Peyer's patch (tissue), 4 donors: ENCODE measurements around the gene SFI1. TPM values are rescaled to one million over a fixed set of nuclear protein-coding genes. Genes with fewer than 3 reads are reported as not detected.

Source experiments
- DNase-seq, 3 donors: peaks; one replicate each; pipeline ENCODE4 v3.0.0-alpha.2; 2017 to 2019
- H3K27ac ChIP-seq, 4 donors: fragments of 200-600 bp; sonication (generic); one replicate each; pipeline ENCODE4 v1.5.1; 2016 to 2019
- H3K27me3 ChIP-seq, 2 donors: fragments of 200-600 bp; sonication (generic); one replicate each; pipeline ENCODE4 v1.5.1; 2019
- H3K36me3 ChIP-seq, 3 donors: fragments of 200-600 bp; sonication (generic); one replicate each; pipeline ENCODE4 v1.5.1; 2016 to 2019
- H3K4me1 ChIP-seq, 4 donors: fragments of 200-600 bp; sonication (generic); one replicate each; pipeline ENCODE4 v1.5.1; 2016 to 2019
- H3K4me3 ChIP-seq, 4 donors: fragments of 200-600 bp; sonication (generic); 1 replicate in 3 of 4; 2 replicates in 1 of 4; pipeline ENCODE4 v1.5.1; 2016 to 2019; ENCODE audit warnings: mild to moderate bottlenecking in 1 of 4
- H3K9me3 ChIP-seq, 4 donors: fragments of 200-600 bp; sonication (generic); one replicate each; pipeline ENCODE4 v1.5.1; 2016 to 2019; ENCODE audit warnings: mild to moderate bottlenecking in 1 of 4
- CTCF ChIP-seq, 6 experiments: fragments of 450-650 bp in 4 of 6; fragments of 200-600 bp in 2 of 6; sonication (generic) in 1 of 6; IDR thresholded peaks; one replicate each; pipeline ENCODE4 v1.5.1; 2017 to 2019; ENCODE audit warnings: antibody characterized with exemption in 6 of 6, mild to moderate bottlenecking in 3 of 6, moderate library complexity in 1 of 6
- POLR2A ChIP-seq, 2 donors: fragments of 450-650 bp; IDR thresholded peaks; one replicate each; pipeline ENCODE4 v1.5.1; 2017; ENCODE audit warnings: antibody characterized with exemption in 2 of 2, mild to moderate bottlenecking in 2 of 2, moderate library complexity in 2 of 2
- total RNA-seq, 4 donors: library from RNA; depleted of rRNA; stranded (reverse); fragments of >200 nt; gene quantifications; one replicate each; pipeline ENCODE4 v1.1.0, GENCODE V29; 2016

Gene SFI1, protein sequence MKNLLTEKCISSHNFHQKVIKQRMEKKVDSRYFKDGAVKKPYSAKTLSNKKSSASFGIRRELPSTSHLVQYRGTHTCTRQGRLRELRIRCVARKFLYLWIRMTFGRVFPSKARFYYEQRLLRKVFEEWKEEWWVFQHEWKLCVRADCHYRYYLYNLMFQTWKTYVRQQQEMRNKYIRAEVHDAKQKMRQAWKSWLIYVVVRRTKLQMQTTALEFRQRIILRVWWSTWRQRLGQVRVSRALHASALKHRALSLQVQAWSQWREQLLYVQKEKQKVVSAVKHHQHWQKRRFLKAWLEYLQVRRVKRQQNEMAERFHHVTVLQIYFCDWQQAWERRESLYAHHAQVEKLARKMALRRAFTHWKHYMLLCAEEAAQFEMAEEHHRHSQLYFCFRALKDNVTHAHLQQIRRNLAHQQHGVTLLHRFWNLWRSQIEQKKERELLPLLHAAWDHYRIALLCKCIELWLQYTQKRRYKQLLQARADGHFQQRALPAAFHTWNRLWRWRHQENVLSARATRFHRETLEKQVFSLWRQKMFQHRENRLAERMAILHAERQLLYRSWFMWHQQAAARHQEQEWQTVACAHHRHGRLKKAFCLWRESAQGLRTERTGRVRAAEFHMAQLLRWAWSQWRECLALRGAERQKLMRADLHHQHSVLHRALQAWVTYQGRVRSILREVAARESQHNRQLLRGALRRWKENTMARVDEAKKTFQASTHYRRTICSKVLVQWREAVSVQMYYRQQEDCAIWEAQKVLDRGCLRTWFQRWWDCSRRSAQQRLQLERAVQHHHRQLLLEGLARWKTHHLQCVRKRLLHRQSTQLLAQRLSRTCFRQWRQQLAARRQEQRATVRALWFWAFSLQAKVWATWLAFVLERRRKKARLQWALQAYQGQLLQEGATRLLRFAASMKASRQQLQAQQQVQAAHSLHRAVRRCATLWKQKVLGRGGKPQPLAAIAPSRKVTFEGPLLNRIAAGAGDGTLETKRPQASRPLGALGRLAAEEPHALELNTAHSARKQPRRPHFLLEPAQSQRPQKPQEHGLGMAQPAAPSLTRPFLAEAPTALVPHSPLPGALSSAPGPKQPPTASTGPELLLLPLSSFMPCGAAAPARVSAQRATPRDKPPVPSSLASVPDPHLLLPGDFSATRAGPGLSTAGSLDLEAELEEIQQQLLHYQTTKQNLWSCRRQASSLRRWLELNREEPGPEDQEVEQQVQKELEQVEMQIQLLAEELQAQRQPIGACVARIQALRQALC
- total RNA-seq: 100 to 1,000 TPM; 124 to 307 (median 198) TPM

DNA sequence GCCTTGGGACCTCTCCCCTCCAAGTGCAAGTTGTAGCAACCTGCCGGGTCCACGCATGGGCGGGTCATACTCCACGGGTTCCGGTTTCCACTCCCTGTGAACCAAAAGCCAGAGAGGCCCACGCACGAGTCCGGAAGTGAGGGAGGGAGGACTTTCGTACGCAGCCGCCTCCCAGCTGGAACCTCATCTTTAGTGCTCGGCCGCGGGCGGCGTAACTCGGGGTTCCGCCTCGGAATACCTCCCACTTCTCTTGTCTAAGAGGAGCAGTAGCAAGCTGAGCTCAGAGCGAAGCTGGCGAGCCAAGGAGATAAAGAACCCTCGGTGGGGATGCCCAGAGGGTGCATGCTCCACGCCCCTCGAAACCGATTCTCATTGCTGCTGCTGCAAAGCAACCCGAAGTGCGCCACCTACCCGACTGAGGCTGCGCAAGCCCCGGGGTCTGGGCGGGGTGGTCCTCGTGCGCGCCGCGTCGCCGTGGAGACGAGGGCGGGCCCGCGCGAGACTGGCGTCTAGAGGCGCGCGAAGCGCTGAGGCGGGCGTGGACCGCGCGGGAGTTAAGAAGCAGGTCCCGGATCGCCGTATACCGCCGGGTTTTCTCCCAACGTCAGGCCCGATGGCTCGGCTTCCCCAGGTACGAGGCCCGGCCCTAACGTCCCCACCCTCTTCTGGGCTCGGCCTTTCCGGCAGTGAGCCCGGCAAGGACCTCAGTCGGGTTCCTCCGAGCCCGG is at the start of gene SFI1:
Gene SFI1 (plus strand): TSS at position 530 of the 728 bp plus-strand sequence. CDS start 11,749 bp downstream, outside the sequence.
- TF ChIP-seq CTCF (IDR thresholded peaks at IDR 0.05) (peak in 4 of 6 experiments; percentile 21 to 40 (median 32)), POLR2A (IDR thresholded peaks at IDR 0.05) (peak in 1 of 2 donors; percentile 51)
- peak within 1 kb of the TSS; percentile 72 to 89 (median 74) for H3K4me3 ChIP-seq
- peak; percentile 93 to 97 (median 93) for DNase-seq
- H3K4me1 ChIP-seq: peaks cover 0 to 25% (median 3%) of the 10 kb centered on the region in 4 donors
- no peaks in the 10 kb centered on the region for H3K36me3 ChIP-seq
- no peaks in the 10 kb centered on the region for H3K27me3 ChIP-seq
- H3K9me3 ChIP-seq: no peaks in the 10 kb centered on the region
- H3K27ac ChIP-seq: peak within 1 kb of the TSS; percentile 73 to 92 (median 79)

DNA sequence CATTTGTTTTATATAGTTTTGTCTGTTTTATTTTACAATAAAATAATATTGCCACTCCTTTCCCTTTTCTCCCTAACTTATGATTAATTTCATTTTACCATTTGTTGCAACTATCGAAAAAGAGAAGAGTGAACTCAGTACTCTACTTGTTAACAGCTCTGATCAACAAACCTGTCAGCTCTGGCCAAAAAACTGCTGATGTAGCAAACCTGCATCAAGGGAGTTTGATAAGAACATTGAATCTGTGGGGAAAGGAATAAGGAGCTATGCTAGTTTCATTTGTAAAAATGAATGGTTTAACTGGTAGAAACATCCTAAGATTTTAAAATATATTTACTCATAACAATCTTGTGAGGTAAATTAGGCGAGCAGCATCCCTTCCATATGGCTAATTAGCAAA is 49.6 kb upstream of the SFI1 start:
- peaks cover 0 to 74% (median 0%) of the 10 kb centered on the region in 3 donors for H3K36me3 ChIP-seq
- H3K27me3 ChIP-seq: no peaks in the 10 kb centered on the region

GRCh38 chr22:31447337-31447736 is 49.0 kb upstream of the SFI1 start:
- TF ChIP-seq POLR2A (IDR thresholded peaks at IDR 0.05): no peak
- no peak for TF ChIP-seq CTCF (IDR thresholded peaks at IDR 0.05)
- no peaks in the 10 kb centered on the region for H3K27me3 ChIP-seq
- no peaks in the 10 kb centered on the region for H3K4me1 ChIP-seq
- no peak for DNase-seq
- H3K9me3 ChIP-seq: no peaks in the 10 kb centered on the region
- H3K4me3 ChIP-seq: no peak overlapping the region
- no peak overlapping the region for H3K27ac ChIP-seq
- H3K36me3 ChIP-seq: peaks cover 0 to 68% (median 0%) of the 10 kb centered on the region in 3 donors

More for the DNA sequence above, 49.6 kb upstream of the SFI1 start:
- DNase-seq: no peak
- Histone ChIP-seq H3K4me1 (no peaks in the 10 kb centered on the region), H3K4me3 (no peak overlapping the region), H3K27ac (no peak overlapping the region), H3K9me3 (no peaks in the 10 kb centered on the region)
- TF ChIP-seq CTCF (IDR thresholded peaks at IDR 0.05): no peak
- no peak for TF ChIP-seq POLR2A (IDR thresholded peaks at IDR 0.05)

GRCh38 chr22:31448382-31448781 is 48.0 kb upstream of the SFI1 start:
- Histone ChIP-seq H3K27ac (no peak overlapping the region), H3K36me3 (peaks cover 0 to 64% (median 0%) of the 10 kb centered on the region in 3 donors), H3K4me1 (no peaks in the 10 kb centered on the region), H3K9me3 (no peaks in the 10 kb centered on the region), H3K4me3 (no peak overlapping the region), H3K27me3 (no peaks in the 10 kb centered on the region)
- no peak for TF ChIP-seq POLR2A (IDR thresholded peaks at IDR 0.05)
- TF ChIP-seq CTCF (IDR thresholded peaks at IDR 0.05): no peak
- DNase-seq: no peak
